ENCODE data around the gene CXCR6. TPM values are rescaled to one million over a fixed set of nuclear protein-coding genes. Genes with fewer than 3 reads are reported as not detected.

CXCR6 gene
- total RNA-seq, 2 donors from 2014 or later: 4.0 to 5.3 TPM

DNA sequence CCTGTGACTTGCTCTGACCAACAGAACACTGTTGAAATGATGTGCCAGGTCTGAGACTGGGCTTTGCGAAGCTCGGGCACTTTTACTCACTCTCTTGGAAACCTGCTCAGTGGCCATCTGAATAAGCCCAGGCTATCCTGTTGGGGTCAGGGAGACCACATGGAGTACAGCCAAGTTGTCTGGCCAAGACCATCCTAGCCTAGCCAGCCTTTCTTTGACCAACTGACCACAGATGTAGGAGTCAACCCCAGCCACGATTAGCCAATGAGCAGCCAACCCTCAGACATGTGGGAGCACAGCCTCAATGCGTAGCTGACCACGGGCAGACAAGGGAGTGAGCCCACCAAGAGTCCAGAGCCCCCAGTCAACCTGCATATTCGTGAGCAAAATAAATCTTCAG, 30.8 kb upstream of the CXCR6 start:
- Mint-ChIP-seq H3K27me3 (peaks cover 3 to 7% of the 10 kb centered on the region in 2 donors), H3K4me1 (ENCODE audit: low read depth in 2 of 2) (peaks cover 63 to 73% of the 10 kb centered on the region in 2 donors), H3K9me3 (no peaks in the 10 kb centered on the region), H3K27ac (peak overlapping the region in 1 of 2 donors; percentile 24), H3K4me3 (no peak overlapping the region), H3K36me3 (peaks cover 6% of the 10 kb centered on the region)
- ATAC-seq: no peak
- no peak for DNase-seq (ENCODE audit: low spot score)

- ATAC-seq (no peak), DNase-seq (ENCODE audit: low spot score) (no peak)
- no peaks in the 10 kb centered on the region for H3K27me3 Mint-ChIP-seq
- H3K27ac Mint-ChIP-seq: peak overlapping the region; percentile 72 to 73
- H3K36me3 Mint-ChIP-seq: peaks cover 11% of the 10 kb centered on the region
- peaks cover 52 to 57% of the 10 kb centered on the region in 2 donors for H3K4me1 Mint-ChIP-seq (ENCODE audit: low read depth in 2 of 2)
- peak overlapping the region; percentile 75 for H3K4me3 Mint-ChIP-seq
- H3K9me3 Mint-ChIP-seq: no peaks in the 10 kb centered on the region
Observed at GRCh38 chr3:45914362-45915058, 28.8 kb upstream of the CXCR6 start.

GRCh38 chr3:45915059-45915439, 28.2 kb upstream of the CXCR6 start:
- no peak for DNase-seq (ENCODE audit: low spot score)
- Mint-ChIP-seq H3K4me1 (ENCODE audit: low read depth in 2 of 2) (peaks cover 48 to 52% of the 10 kb centered on the region in 2 donors), H3K4me3 (peak overlapping the region; percentile 75), H3K9me3 (no peaks in the 10 kb centered on the region), H3K27me3 (no peaks in the 10 kb centered on the region), H3K27ac (peak overlapping the region; percentile 72 to 73), H3K36me3 (peaks cover 11% of the 10 kb centered on the region)
- ATAC-seq: no peak

DNA sequence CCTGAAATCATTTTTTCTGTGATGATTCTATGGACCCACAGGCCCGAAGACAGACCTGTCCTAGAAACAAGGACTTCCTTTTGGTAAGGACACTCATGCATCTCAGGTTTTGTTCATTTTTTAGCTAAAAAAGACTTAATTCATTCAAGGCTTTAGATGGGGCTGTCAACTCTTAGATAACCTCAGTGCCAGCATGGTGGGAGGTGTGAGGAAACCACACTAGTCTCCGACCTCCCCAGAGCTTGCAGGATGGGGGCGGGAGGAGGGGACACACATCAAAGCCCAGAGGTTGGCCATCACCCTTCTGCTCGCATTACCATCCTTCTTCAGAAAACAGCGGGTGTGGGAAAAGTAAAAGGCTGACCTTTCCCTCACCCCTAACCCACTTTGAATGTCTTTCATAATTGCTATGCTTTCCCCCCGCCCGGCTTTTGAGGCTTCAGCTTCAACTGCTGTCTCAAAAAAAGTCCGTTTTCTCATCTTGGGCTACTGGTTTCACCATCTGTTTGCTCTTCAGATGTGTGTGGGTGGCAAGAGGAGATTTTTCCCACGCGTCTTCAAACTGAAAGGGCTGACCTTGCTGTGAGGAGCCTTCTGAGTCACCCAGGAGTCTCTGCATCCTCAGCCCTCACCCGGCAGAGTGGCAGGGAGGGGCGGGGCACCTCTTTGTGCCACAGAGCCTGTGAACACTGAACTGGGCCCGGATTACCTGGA, 27.6 kb upstream of the CXCR6 start:
- H3K27me3 Mint-ChIP-seq: no peaks in the 10 kb centered on the region
- no peaks in the 10 kb centered on the region for H3K9me3 Mint-ChIP-seq
- H3K4me3 Mint-ChIP-seq: peak overlapping the region; percentile 75

DNA sequence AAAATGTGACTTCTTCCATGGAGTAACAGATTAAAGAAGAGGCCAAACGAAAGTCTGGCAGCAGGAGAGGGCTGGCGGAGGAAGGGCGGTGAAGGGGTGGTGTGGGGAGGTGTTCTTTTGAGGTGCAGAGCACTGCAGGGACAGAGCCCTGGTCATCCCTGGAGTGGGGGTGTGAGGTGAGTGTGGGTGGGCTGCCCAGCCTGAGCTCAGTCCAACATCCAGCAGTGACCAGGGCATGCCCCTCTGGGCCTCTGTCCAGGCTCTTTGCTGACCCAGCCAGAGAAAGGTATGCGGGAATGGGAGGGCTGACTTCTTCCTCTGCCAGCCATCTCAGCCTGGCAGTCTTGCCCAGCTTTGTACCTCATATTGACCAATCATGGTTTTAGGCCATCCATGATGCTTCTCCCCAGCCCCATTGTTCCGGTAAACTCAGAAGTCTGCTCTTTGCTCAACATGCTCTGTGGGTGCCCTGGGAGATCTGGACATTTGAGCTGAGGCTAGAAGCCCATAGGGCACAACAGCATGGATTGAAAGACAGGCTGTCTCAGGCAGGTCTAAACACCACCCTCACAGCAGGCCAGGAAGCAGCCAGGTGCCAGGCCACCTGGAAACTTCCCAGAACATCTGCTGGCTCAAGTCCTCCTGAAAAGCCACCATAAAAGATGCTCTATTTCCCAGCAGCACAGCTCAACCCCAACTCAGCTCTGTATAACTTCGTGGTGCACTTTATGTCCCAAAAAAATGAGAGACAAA, 25.9 kb upstream of the CXCR6 start:
- ATAC-seq (no peak), DNase-seq (ENCODE audit: low spot score) (no peak)
- Mint-ChIP-seq H3K27ac (no peak overlapping the region), H3K36me3 (peaks cover 12% of the 10 kb centered on the region), H3K4me1 (ENCODE audit: low read depth in 2 of 2) (peaks cover 36 to 37% of the 10 kb centered on the region in 2 donors), H3K4me3 (no peak overlapping the region), H3K9me3 (no peaks in the 10 kb centered on the region), H3K27me3 (no peaks in the 10 kb centered on the region)

More for the DNA sequence above, 27.6 kb upstream of the CXCR6 start:
- DNase-seq (ENCODE audit: low spot score) (peak; percentile 90), ATAC-seq (peak; percentile 94)
- H3K36me3 Mint-ChIP-seq: peaks cover 15% of the 10 kb centered on the region
- H3K27ac Mint-ChIP-seq: peak overlapping the region; percentile 72 to 73
- peaks cover 43 to 46% of the 10 kb centered on the region in 2 donors for H3K4me1 Mint-ChIP-seq (ENCODE audit: low read depth in 2 of 2)

- peaks cover 27% of the 10 kb centered on the region for H3K36me3 Mint-ChIP-seq
- H3K4me1 Mint-ChIP-seq (ENCODE audit: low read depth in 2 of 2): peaks cover 20 to 29% of the 10 kb centered on the region in 2 donors
- peak overlapping the region; percentile 12 for H3K4me3 Mint-ChIP-seq
- no peak for DNase-seq (ENCODE audit: low spot score)
- no peaks in the 10 kb centered on the region for H3K9me3 Mint-ChIP-seq
- no peak for ATAC-seq
- peak overlapping the region in 1 of 2 donors; percentile 5 for H3K27ac Mint-ChIP-seq
- H3K27me3 Mint-ChIP-seq: no peaks in the 10 kb centered on the region
Observed at GRCh38 chr3:45921158-45922038, 21.9 kb upstream of the CXCR6 start.

- H3K4me3 Mint-ChIP-seq: no peak overlapping the region
- ATAC-seq: no peak
- DNase-seq (ENCODE audit: low spot score): no peak
- peak overlapping the region in 1 of 2 donors; percentile 5 for H3K27ac Mint-ChIP-seq
- no peaks in the 10 kb centered on the region for H3K9me3 Mint-ChIP-seq
- peaks cover 29% of the 10 kb centered on the region for H3K36me3 Mint-ChIP-seq
- peaks cover 14 to 25% of the 10 kb centered on the region in 2 donors for H3K4me1 Mint-ChIP-seq (ENCODE audit: low read depth in 2 of 2)
- no peaks in the 10 kb centered on the region for H3K27me3 Mint-ChIP-seq
Observed at GRCh38 chr3:45922039-45922326, 21.3 kb upstream of the CXCR6 start.

DNA sequence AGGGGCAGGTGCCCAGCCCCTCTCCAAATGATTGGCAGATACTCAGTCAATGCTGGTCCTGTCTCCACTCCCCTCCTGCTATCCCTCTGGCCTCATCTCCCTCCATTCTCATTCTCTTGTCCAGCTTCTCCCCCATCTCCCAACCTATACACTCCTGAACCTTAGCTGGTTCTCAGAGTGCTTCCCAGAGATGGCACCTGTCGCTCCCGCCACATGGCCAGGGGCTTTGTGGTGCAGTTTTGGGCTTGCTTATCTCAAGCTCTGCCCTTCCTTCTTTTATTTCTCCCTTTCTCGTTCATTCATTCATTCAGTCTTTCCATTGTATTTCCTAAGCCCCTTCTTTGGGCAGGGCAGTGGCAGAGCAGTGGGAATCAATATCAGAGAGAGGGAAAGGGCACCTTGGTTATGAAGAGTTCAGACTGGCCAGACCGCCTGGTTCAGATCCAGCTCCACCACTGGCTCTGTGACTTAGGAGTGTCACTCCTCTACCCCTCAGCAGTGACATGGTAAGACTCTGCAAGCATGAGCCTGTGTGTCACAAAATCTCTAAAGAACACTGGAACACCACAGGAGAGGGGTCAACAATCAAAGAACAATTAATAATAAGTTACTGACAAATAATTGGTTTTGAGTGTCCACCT, 20.2 kb upstream of the CXCR6 start:
- no peak overlapping the region for H3K27ac Mint-ChIP-seq
- H3K27me3 Mint-ChIP-seq: no peaks in the 10 kb centered on the region
- DNase-seq (ENCODE audit: low spot score) (no peak), ATAC-seq (no peak)
- H3K4me3 Mint-ChIP-seq: no peak overlapping the region
- H3K4me1 Mint-ChIP-seq (ENCODE audit: low read depth in 2 of 2): peaks cover 14 to 19% of the 10 kb centered on the region in 2 donors
- peaks cover 37% of the 10 kb centered on the region for H3K36me3 Mint-ChIP-seq
- no peaks in the 10 kb centered on the region for H3K9me3 Mint-ChIP-seq

GRCh38 chr3:45923755-45924154, 19.5 kb upstream of the CXCR6 start:
- Mint-ChIP-seq H3K4me3 (no peak overlapping the region), H3K36me3 (peaks cover 35% of the 10 kb centered on the region), H3K9me3 (no peaks in the 10 kb centered on the region), H3K27me3 (no peaks in the 10 kb centered on the region), H3K4me1 (ENCODE audit: low read depth in 2 of 2) (peaks cover 16 to 21% of the 10 kb centered on the region in 2 donors), H3K27ac (peak overlapping the region in 1 of 2 donors; percentile 60)
- no peak for ATAC-seq
- DNase-seq (ENCODE audit: low spot score): no peak

DNA sequence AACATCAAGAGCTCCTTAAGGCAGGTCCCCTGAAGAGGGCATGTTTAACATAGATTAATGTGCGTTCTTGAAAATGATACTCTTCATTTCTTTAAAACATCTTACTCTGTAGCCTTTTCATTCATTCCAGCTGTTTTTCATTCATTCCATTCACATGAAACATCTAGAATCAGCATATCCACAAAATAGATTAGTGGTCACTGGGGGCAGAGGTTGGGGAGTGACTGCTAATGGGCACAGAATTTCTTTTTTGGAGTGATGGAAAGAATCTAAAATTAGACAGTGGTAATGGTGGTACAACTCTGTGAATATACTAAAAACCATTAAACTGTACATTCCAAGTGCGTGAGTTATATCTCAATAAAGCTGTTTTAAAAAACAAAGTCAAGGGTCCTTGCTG, 15.4 kb upstream of the CXCR6 start:
- DNase-seq (ENCODE audit: low spot score) (no peak), ATAC-seq (no peak)
- H3K4me3 Mint-ChIP-seq: no peak overlapping the region
- peaks cover 16 to 17% of the 10 kb centered on the region in 2 donors for H3K4me1 Mint-ChIP-seq (ENCODE audit: low read depth in 2 of 2)
- H3K36me3 Mint-ChIP-seq: peaks cover 27% of the 10 kb centered on the region
- H3K9me3 Mint-ChIP-seq: no peaks in the 10 kb centered on the region
- H3K27ac Mint-ChIP-seq: no peak overlapping the region
- no peaks in the 10 kb centered on the region for H3K27me3 Mint-ChIP-seq

GRCh38 chr3:45929042-45929679, 14.1 kb upstream of the CXCR6 start:
- DNase-seq (ENCODE audit: low spot score): peak; percentile 79
- peaks cover 30% of the 10 kb centered on the region for H3K36me3 Mint-ChIP-seq
- no peaks in the 10 kb centered on the region for H3K27me3 Mint-ChIP-seq
- H3K4me3 Mint-ChIP-seq: no peak overlapping the region
- ATAC-seq: peak; percentile 85 to 90
- H3K27ac Mint-ChIP-seq: peak overlapping the region in 1 of 2 donors; percentile 27
- no peaks in the 10 kb centered on the region for H3K9me3 Mint-ChIP-seq
- peaks cover 9 to 10% of the 10 kb centered on the region in 2 donors for H3K4me1 Mint-ChIP-seq (ENCODE audit: low read depth in 2 of 2)

DNA sequence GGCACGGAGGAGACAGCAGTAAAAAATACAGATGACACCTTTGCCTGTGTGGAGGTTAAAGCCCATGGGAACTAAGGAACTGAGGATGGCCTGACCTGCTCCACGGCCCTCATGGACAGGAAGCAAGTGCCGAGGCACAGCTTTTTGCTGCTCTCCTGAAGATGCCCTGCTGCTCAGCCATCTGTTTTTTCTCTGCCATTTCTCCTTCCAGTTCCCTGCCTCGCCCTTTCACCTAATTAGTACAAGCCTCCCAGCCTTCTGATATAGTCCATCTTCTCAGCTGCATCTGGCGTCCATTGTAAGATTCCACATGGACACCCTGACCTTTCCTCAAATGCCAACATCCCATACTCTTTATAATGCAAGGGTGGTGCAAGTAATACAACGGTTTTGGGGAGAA, 11.8 kb upstream of the CXCR6 start:
- DNase-seq (ENCODE audit: low spot score): no peak

More for the DNA sequence above, 11.8 kb upstream of the CXCR6 start:
- Mint-ChIP-seq H3K27me3 (no peaks in the 10 kb centered on the region), H3K27ac (no peak overlapping the region), H3K4me3 (no peak overlapping the region), H3K9me3 (no peaks in the 10 kb centered on the region), H3K36me3 (peaks cover 34% of the 10 kb centered on the region), H3K4me1 (ENCODE audit: low read depth in 2 of 2) (peaks cover 6 to 15% of the 10 kb centered on the region in 2 donors)
- no peak for ATAC-seq

Measured in natural killer cell treated with Interleukin-12 subunit alpha and Interleukin-12 subunit beta and Interleukin-15 and Interleukin-18, amount 100 ng/mL, for 72 hours (primary cell).